Activated CD8-positive, alpha-beta T cell treated with anti-CD3 and anti-CD28 coated beads for 36 hours (primary cell): ENCODE results near the gene CKS1B. TPM values are rescaled to one million over a fixed set of nuclear protein-coding genes. Genes with fewer than 3 reads are reported as not detected.

Experiments used
- ATAC-seq: fragments of 200-7000 bp; cut with Tn5 transposase; one replicate; pipeline ENCODE4 v1.10.0; 2021; ENCODE audit warnings: mild to moderate bottlenecking, moderate library complexity
- CTCF ChIA-PET: fragments of 350-600 bp; sonication (Branson Sonifier 250); formaldehyde crosslinking; loops from one replicate; lab custom pipeline; 2021; ENCODE audit warnings: antibody characterized with exemption; lab: Charles Lee
- POLR2A ChIA-PET: fragments of 350-600 bp; sonication (Branson Sonifier 250); formaldehyde crosslinking; loops from one replicate; lab custom pipeline; 2021; ENCODE audit warnings: antibody characterized with exemption; lab: Charles Lee
- DNase-seq: peaks from one replicate; pipeline ENCODE4 v3.0.0-alpha.2; 2020
- H3K27ac Mint-ChIP-seq: one replicate; pipeline ENCODE4 v1.8.0; 2021; ENCODE audit warnings: mild to moderate bottlenecking, mixed read lengths
- H3K27me3 Mint-ChIP-seq: one replicate; pipeline ENCODE4 v1.8.0; 2021; ENCODE audit warnings: mixed read lengths
- H3K36me3 Mint-ChIP-seq: one replicate; pipeline ENCODE4 v1.8.0; 2021; ENCODE audit warnings: low read depth, mixed read lengths
- H3K4me1 Mint-ChIP-seq: one replicate; pipeline ENCODE4 v1.8.0; 2021; ENCODE audit warnings: low read depth, mixed read lengths
- H3K4me3 Mint-ChIP-seq: one replicate; pipeline ENCODE4 v1.8.0; 2021; ENCODE audit warnings: mild to moderate bottlenecking, moderate library complexity, mixed read lengths
- H3K9me3 Mint-ChIP-seq: one replicate; pipeline ENCODE4 v1.8.0; 2021; ENCODE audit warnings: mixed read lengths
- intact Hi-C: fragments of 100-400 bp; cut with micrococcal nuclease; formaldehyde crosslinking; loops from one replicate; pipeline ENCODE4 v1.10.0; 2022
- total RNA-seq, 2 experiments: library from RNA; stranded (reverse); gene quantifications; one replicate each; pipeline ENCODE4 v1.2.3, GENCODE V29; 2021
- TF ChIP-seq, protein P1 (sequence below): fragments of 200-600 bp; IDR thresholded peaks from one replicate; pipeline ENCODE4 v1.8.0; 2022; ENCODE audit warnings: antibody characterized with exemption, mild to moderate bottlenecking

The CKS1B gene
- total RNA-seq, 2 experiments from 2014 or later = 172 to 173 TPM

GRCh38 chr1:154953611-154954038, 20.9 kb upstream of the CKS1B start:
- peak overlapping the region; percentile 97 for H3K27ac Mint-ChIP-seq
- H3K9me3 Mint-ChIP-seq = no peaks in the 10 kb centered on the region
- no peak overlapping the region for H3K4me3 Mint-ChIP-seq
- H3K27me3 Mint-ChIP-seq = no peaks in the 10 kb centered on the region
- H3K4me1 Mint-ChIP-seq = peaks cover 69% of the 10 kb centered on the region
- intact Hi-C loops = no loop called here
- DNase-seq (no peak), ATAC-seq (no peak)
- ChIA-PET POLR2A (interaction anchor here (1.1 to 3.3 kb wide), 2 partner anchors 18 to 91 kb away, joined by 3 to 11 read pairs; no protein-coding TSS in a partner anchor), CTCF (interaction anchor here (2.6 to 6.7 kb wide), 3 partner anchors 15 to 108 kb away, joined by 8 to 49 read pairs (median 37); partner anchors contain the start of gene PMVK)
- TF ChIP-seq, protein P1, sequence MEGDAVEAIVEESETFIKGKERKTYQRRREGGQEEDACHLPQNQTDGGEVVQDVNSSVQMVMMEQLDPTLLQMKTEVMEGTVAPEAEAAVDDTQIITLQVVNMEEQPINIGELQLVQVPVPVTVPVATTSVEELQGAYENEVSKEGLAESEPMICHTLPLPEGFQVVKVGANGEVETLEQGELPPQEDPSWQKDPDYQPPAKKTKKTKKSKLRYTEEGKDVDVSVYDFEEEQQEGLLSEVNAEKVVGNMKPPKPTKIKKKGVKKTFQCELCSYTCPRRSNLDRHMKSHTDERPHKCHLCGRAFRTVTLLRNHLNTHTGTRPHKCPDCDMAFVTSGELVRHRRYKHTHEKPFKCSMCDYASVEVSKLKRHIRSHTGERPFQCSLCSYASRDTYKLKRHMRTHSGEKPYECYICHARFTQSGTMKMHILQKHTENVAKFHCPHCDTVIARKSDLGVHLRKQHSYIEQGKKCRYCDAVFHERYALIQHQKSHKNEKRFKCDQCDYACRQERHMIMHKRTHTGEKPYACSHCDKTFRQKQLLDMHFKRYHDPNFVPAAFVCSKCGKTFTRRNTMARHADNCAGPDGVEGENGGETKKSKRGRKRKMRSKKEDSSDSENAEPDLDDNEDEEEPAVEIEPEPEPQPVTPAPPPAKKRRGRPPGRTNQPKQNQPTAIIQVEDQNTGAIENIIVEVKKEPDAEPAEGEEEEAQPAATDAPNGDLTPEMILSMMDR = no peak
- H3K36me3 Mint-ChIP-seq = peaks cover 9% of the 10 kb centered on the region

GRCh38 chr1:154954541-154954940, 19.9 kb upstream of the CKS1B start:
- peaks cover 67% of the 10 kb centered on the region for H3K4me1 Mint-ChIP-seq
- intact Hi-C loops = no loop called here

GRCh38 chr1:154955039-154955717, 19.3 kb upstream of the CKS1B start:
- peak; percentile 85 for ATAC-seq
- CTCF ChIA-PET = interaction anchor here (0.7 to 6.7 kb wide), 15 partner anchors 15 to 285 kb away, joined by 3 to 49 read pairs (median 4); partner anchors contain the start of genes ADAM15, KRTCAP2, LENEP and PMVK
- Mint-ChIP-seq H3K27me3 (no peaks in the 10 kb centered on the region), H3K36me3 (peaks cover 13% of the 10 kb centered on the region), H3K4me1 (peaks cover 70% of the 10 kb centered on the region), H3K4me3 (peak overlapping the region; percentile 91), H3K27ac (peak overlapping the region; percentile 97), H3K9me3 (no peaks in the 10 kb centered on the region)
- peak; percentile 94 for DNase-seq
- intact Hi-C loops = no loop called here
- TF ChIP-seq, protein P1 = no peak
- POLR2A ChIA-PET = interaction anchor here (0.9 to 3.3 kb wide), 10 partner anchors 9 to 365 kb away, joined by 3 to 11 read pairs (median 5); partner anchors contain the start of genes FLAD1, PMVK and ZBTB7B

More at GRCh38 chr1:154954541-154954940, 19.9 kb upstream of the CKS1B start:
- ChIA-PET POLR2A (interaction anchor here (1.4 to 3.3 kb wide), 4 partner anchors 18 to 165 kb away, joined by 3 to 11 read pairs (median 7); partner anchors contain the start of genes FLAD1 and PMVK), CTCF (interaction anchor here (1.6 to 6.7 kb wide), 7 partner anchors 16 to 107 kb away, joined by 3 to 49 read pairs (median 12); partner anchors contain the start of genes ADAM15, PMVK and SHC1)
- H3K9me3 Mint-ChIP-seq = no peaks in the 10 kb centered on the region
- H3K27me3 Mint-ChIP-seq = no peaks in the 10 kb centered on the region
- TF ChIP-seq, protein P1 = no peak
- ATAC-seq = no peak
- peak overlapping the region; percentile 91 for H3K4me3 Mint-ChIP-seq
- H3K36me3 Mint-ChIP-seq = peaks cover 10% of the 10 kb centered on the region
- peak overlapping the region; percentile 97 for H3K27ac Mint-ChIP-seq
- no peak for DNase-seq

GRCh38 chr1:154955718-154956543, 18.6 kb upstream of the CKS1B start, which contains the start of gene PBXIP1:
TSS of gene PBXIP1 (minus strand) at chr1:154956099. CDS start at chr1:154953721, 2,378 bp downstream.
- ATAC-seq (peak; percentile 49), DNase-seq (peak; percentile 86)
- peaks cover 13% of the 10 kb centered on the region for H3K36me3 Mint-ChIP-seq
- peak within 1 kb of the TSS; percentile 97 for H3K27ac Mint-ChIP-seq
- H3K4me3 Mint-ChIP-seq = peak within 1 kb of the TSS; percentile 91
- H3K27me3 Mint-ChIP-seq = no peaks in the 10 kb centered on the region
- ChIA-PET CTCF (interaction anchor here (0.7 to 6.7 kb wide), 17 partner anchors 15 to 286 kb away, joined by 3 to 49 read pairs (median 4); partner anchors contain the start of genes ADAM15, KRTCAP2, LENEP and PMVK), POLR2A (interaction anchor here (0.8 to 3.3 kb wide), 13 partner anchors 9 to 366 kb away, joined by 3 to 11 read pairs (median 4); partner anchors contain the start of genes FLAD1, PMVK and ZBTB7B)
- peaks cover 69% of the 10 kb centered on the region for H3K4me1 Mint-ChIP-seq
- no peaks in the 10 kb centered on the region for H3K9me3 Mint-ChIP-seq
- intact Hi-C loops = no loop called here
- TF ChIP-seq, protein P1 = peak; percentile 26
